Activated T-helper 1 cell treated with anti-CD3 and anti-CD28 coated beads, Interleukin-2, amount 50 U/mL, for 16 hours (primary cell): ENCODE results near the gene SMC5.

Experiments
- DNase-seq, 2 donors: peaks; one replicate each; pipeline ENCODE4 v3.0.0-alpha.2; 2020; ENCODE audit warnings: low read depth in 1 of 2, low spot score in 1 of 2

The SMC5 gene

GRCh38 chr9:70403166-70403565, 144.4 kb downstream of the SMC5 start:
- DNase-seq: no peak

GRCh38 chr9:70403618-70404025, 144.8 kb downstream of the SMC5 start:
- DNase-seq: no peak

GRCh38 chr9:70404261-70404660, 145.5 kb downstream of the SMC5 start:
- no peak for DNase-seq
